HepG2 (cell line): ENCODE results near the gene SORBS2. TPM values are rescaled to one million over a fixed set of nuclear protein-coding genes. Genes with fewer than 3 reads are reported as not detected.

Source experiments
- ARID4A ChIP-seq: sonication (generic); formaldehyde crosslinking; IDR thresholded peaks from 2 replicates; pipeline ENCODE4 v1.5.0; 2020; ENCODE audit warnings: mild to moderate bottlenecking, missing genetic modification reagents, borderline replicate concordance
- ATF2 ChIP-seq: sonication (generic); formaldehyde crosslinking; IDR thresholded peaks from 2 replicates; pipeline ENCODE4 v1.4.0; 2020; ENCODE audit warnings: missing genetic modification reagents
- FOXK1 ChIP-seq: sonication (generic); formaldehyde crosslinking; IDR thresholded peaks from 2 replicates; pipeline ENCODE4 v1.4.0; 2020; ENCODE audit warnings: low read depth, missing genetic modification reagents, borderline replicate concordance
- GATAD2A ChIP-seq: IDR thresholded peaks from 2 replicates; pipeline ENCODE4 v1.6.1; 2016
- KDM6A ChIP-seq: IDR thresholded peaks from 2 replicates; pipeline ENCODE4 v1.6.1; 2016; ENCODE audit warnings: low read depth
- MAZ ChIP-seq, 2 experiments: sonication (generic) in 1 of 2; formaldehyde crosslinking in 1 of 2; IDR thresholded peaks; 2 replicates each; pipeline versions ENCODE4 v1.5.0 to v1.6.1; 2012 to 2020; ENCODE audit warnings: low read depth in 2 of 2, mild to moderate bottlenecking in 2 of 2, borderline replicate concordance in 1 of 2, improper control_type of control experiment in 1 of 2, low read length in 1 of 2, missing genetic modification reagents in 1 of 2, moderate library complexity in 1 of 2
- NFAT5 ChIP-seq: sonication (generic); formaldehyde crosslinking; IDR thresholded peaks from 2 replicates; pipeline ENCODE4 v1.4.0; 2020; ENCODE audit warnings: missing genetic modification reagents
- ONECUT2 ChIP-seq: sonication (generic); formaldehyde crosslinking; IDR thresholded peaks from 2 replicates; pipeline ENCODE4 v1.4.0; 2020; ENCODE audit warnings: missing genetic modification reagents
- RFXANK ChIP-seq: IDR thresholded peaks from 2 replicates; pipeline ENCODE4 v1.6.1; 2016
- SMC3 ChIP-seq: IDR thresholded peaks from 2 replicates; pipeline ENCODE4 v1.6.1; 2011; ENCODE audit warnings: low read length, improper control_type of control experiment
- ZBTB49 ChIP-seq: sonication (generic); formaldehyde crosslinking; IDR thresholded peaks from 2 replicates; pipeline ENCODE4 v1.4.0; 2020; ENCODE audit warnings: missing genetic modification reagents, borderline replicate concordance
- ZKSCAN5 ChIP-seq: sonication (generic); formaldehyde crosslinking; IDR thresholded peaks from 2 replicates; pipeline ENCODE4 v1.5.1; 2020; ENCODE audit warnings: mild to moderate bottlenecking, missing genetic modification reagents
- ZNF124 ChIP-seq: sonication (generic); formaldehyde crosslinking; IDR thresholded peaks from 2 replicates; pipeline ENCODE4 v1.4.0; 2020; ENCODE audit warnings: missing genetic modification reagents
- ZNF333 ChIP-seq: sonication (generic); formaldehyde crosslinking; IDR thresholded peaks from 2 replicates; pipeline ENCODE4 v1.4.0; 2020; ENCODE audit warnings: mild to moderate bottlenecking, missing genetic modification reagents, borderline replicate concordance
- ZNF460 ChIP-seq: sonication (generic); formaldehyde crosslinking; IDR thresholded peaks from 2 replicates; pipeline ENCODE4 v1.5.1; 2020; ENCODE audit warnings: missing genetic modification reagents, mild to moderate bottlenecking, borderline replicate concordance
- ZNF484 ChIP-seq: sonication (generic); formaldehyde crosslinking; IDR thresholded peaks from 2 replicates; pipeline ENCODE4 v1.5.1; 2020; ENCODE audit warnings: mild to moderate bottlenecking, low read depth, missing genetic modification reagents, borderline replicate concordance
- ZNF652 ChIP-seq: IDR thresholded peaks from 2 replicates; pipeline ENCODE4 v1.6.1; 2016; ENCODE audit warnings: low read depth, borderline replicate concordance
- polyA plus RNA-seq, 8 experiments: library from polyadenylated mRNA; depleted of rRNA in 3 of 8; stranded (reverse) in 7 of 8; unstranded in 1 of 8; fragments of >200 nt; fragmentation: Illumina TruSeq in 4 of 8; extraction: Trizol in 4 of 8; gene quantifications; 2 replicates each; pipeline versions ENCODE4 v1.2.1 to v1.2.3, GENCODE V29; 2011 to 2016; ENCODE audit warnings: low read depth in 4 of 8, missing spikeins in 1 of 8, mixed read lengths in 1 of 8; ENCODE audit not compliant: insufficient read depth in 1 of 8
- total RNA-seq, 5 experiments: library from RNA; depleted of rRNA; stranded (reverse); fragments of >200 nt; fragmentation: Illumina TruSeq; extraction: Trizol; gene quantifications; 2 replicates each; pipeline ENCODE4 v1.2.3, GENCODE V29; 2016; ENCODE audit warnings: low read depth in 1 of 5

Gene SORBS2
- total and polyA plus RNA-seq, 2 of the 13 experiments (the other 11 are each of a cell fraction or from before 2014, with no cell fraction given) = 25.0 to 80.5 TPM

- TF ChIP-seq ARID4A (CRISPR knock-in tag) (no peak), ONECUT2 (CRISPR knock-in tag) (no peak), KDM6A (CRISPR knock-in tag) (no peak), GATAD2A (CRISPR knock-in tag) (peak; percentile 21; the same call in 1 of the 2 replicates), ATF2 (CRISPR knock-in tag) (no peak), ZNF460 (no peak), ZBTB49 (CRISPR knock-in tag) (no peak), NFAT5 (CRISPR knock-in tag) (no peak), ZKSCAN5 (CRISPR knock-in tag) (no peak), ZNF484 (CRISPR knock-in tag) (no peak), ZNF333 (no peak), FOXK1 (CRISPR knock-in tag) (no peak), ZNF124 (CRISPR knock-in tag) (no peak), RFXANK (no peak), MAZ (IDR thresholded peaks at IDR 0.05; ENCODE audit: borderline replicate concordance, low read depth, low read length) (no peak), MAZ (CRISPR knock-in tag; IDR thresholded peaks at IDR 0.05; ENCODE audit: low read depth) (no peak), ZNF652 (CRISPR knock-in tag) (no peak), SMC3 (no peak)
Observed at GRCh38 chr4:185573651-185574199, 238.3 kb downstream of the SORBS2 start (continued).
